Stimulated activated CD8-positive, alpha-beta memory T cell treated with anti-CD3 and anti-CD28 coated beads, Interleukin-15, amount 100 ng/mL, for 48 hours (primary cell): Measurements from ENCODE around the gene MYO19.

Source experiments
- DNase-seq, 2 donors: peaks; one replicate each; pipeline ENCODE4 v3.0.0-alpha.2; 2020; ENCODE audit warnings: low read depth in 2 of 2

Gene MYO19

GRCh38 chr17:36534840-36535668 is at the start of gene MYO19, which contains the start of gene PIGW:
Gene MYO19 (minus strand): TSS chr17:36534868. CDS start chr17:36532538, 2,330 bp downstream.
Gene PIGW (plus strand): TSS chr17:36534987. CDS start chr17:36537102, 2,115 bp downstream.
- peak; percentile 86 to 87 for DNase-seq

GRCh38 chr17:36583787-36584186 is 49.1 kb upstream of the MYO19 start:
- no peak for DNase-seq

- no peak for DNase-seq
Observed at GRCh38 chr17:36578671-36579070, 44.0 kb upstream of the MYO19 start.

DNA sequence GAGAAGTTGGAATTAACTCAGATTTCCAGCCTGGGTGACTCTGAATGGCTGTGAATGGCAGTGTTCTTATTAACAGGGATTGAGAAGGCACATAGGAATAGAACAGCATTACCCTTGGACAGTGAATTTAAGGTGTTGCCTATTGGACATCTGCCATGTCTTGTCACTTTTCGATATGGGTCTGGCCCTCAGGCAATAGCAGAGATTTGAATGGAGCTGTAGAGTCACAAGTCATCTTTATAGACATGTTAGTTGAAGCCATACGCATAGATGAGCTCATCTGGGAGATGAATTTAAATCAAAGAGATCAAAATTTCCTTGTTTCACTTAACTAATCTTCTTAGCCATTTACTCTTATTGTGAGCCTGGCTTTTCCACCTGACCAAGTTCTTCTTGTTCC is 42.1 kb upstream of the MYO19 start:
- DNase-seq, result no peak

- no peak for DNase-seq
Observed at GRCh38 chr17:36575028-36575427, 40.4 kb upstream of the MYO19 start.

- no peak for DNase-seq
Observed at GRCh38 chr17:36566081-36566480, 31.4 kb upstream of the MYO19 start.

DNA sequence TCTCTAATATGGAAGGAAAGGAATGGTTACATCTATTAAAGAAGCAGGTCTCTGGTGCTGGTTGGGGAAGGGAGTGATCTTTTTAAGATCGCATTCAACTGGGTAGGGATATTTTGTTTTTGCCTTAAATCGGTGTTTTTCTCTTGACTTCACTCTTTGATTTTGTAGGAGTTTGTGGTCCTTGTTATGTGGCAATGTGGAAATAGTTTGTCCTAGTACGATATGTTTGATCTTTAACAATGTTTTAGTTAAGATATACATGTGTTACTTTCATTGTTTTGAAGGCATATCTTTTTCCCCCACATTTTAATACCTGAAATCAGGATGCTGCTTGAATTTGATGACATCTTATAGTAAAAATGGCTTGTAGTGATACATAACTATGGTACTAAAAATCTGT is 18.8 kb upstream of the MYO19 start:
- no peak for DNase-seq

DNA sequence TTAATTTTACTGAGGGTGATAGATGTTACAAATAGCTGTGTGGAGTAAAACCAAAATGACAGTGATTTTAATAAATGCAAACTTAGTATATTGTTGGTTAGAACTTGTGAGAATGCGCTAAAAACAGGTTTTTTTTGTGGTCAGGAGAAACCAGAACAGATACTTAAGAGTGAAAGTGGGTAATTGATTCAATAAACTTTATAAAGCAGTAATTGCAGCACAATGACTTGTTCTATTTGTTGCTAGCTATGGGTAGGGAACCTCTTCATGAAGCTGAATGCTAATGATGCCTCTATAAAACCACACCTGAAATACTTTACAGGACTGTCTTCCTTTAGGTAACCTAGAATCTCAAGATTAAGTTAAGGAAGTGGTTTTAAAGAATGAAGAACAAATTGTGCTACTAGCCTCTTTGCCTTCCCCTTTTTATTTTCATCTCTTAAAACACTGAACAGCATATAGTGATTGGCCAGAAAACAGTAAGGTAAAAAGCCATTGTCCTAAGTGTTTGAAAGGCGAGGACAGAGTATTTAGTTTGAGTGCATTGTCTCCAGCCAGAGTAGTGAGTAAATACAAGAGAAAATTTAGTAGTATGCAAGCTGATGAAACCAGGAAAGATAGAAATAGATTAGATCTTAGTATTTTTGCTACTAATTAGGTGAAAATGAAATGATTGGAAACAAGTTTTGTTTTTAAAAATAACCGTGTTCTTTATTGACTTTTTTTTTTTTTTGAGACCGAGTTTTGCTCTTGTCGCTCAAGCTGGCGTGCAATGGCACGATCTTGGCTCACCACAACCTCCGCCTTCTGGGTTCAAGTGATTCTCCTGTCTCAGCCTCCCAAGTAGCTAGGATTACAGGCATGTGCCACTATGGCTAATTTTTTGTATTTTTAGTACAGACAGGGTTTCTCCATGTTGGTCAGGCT is 16.1 kb upstream of the MYO19 start:
- DNase-seq, result no peak

GRCh38 chr17:36547776-36548175 is 13.1 kb upstream of the MYO19 start:
- no peak for DNase-seq

DNA sequence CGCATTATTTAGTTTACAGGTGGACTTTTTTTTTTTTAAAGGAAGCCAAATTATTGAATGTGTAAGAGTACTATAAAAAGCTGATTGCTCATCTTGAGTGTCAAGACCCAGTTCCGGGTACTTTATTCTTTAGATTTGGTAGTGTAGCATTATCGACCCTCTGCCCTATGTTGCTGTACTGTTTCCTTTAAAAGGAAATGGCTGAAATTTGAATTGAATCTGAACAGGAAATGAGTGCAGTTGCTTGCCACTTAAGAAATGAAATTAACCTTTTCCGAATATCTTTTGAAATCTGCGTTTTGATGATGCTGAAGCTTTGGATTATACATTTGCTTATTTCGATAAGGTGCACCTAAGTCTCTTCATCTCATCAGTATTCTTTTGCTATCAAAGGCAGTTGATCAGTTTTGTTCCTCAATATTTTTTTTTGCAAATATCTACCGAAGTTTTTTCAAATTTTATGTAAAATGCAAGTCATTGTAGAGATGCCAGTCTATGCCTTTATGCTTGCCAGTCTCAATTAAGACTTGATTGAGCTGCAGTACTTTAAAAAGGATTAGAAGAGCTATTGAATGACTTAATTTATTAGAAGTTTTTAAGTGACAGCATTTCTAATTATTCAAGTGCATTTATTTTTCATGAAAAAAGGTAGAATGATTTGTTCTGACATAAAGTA is 11.9 kb upstream of the MYO19 start:
- DNase-seq, result no peak

DNA sequence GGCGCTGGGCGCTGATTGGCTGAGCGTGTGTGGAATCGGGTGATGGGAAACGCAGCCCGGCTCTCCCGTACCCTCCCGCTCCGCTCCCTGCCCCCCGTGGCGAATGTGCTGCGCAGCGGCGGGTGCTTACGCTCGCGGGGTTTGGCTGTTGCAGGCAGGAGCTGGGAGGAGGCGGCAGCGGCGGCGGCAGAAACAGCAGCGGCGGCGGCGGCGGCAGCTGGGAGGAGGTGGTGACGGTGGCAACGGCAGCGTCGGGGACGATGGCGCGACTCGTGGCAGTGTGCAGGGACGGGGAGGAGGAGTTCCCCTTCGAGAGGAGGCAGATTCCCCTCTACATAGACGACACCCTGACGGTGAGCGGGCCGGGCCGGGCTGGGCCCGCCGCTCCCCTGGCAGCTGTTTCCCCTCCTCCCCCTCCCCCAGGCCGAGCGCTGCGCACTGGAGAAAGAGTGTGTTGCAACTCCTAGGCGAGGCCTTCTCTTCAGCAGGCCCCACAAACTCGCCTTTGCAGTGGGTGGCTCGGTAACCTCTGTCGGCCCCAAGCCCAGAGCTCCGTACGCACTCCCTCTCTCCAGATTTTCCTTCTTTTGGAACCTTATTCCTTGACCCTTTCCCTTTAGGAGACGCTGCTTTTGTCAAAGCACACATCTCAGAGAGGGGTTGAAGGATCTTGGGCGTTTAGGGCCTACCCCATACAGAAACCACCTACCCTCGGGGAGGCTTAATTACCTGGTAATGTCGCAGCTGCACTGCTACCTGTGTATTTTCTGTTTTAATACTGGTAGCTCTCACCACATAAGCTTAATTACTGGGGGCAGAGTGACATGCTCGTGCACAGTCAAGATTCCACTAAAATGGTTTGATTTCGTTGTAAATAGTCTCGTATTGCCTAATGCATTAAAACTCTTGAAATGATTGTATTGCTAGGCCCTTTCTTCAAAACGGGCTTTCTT is 11.1 kb upstream of the MYO19 start:
- DNase-seq, result peak; percentile 94 to 96

GRCh38 chr17:36545077-36545464 is 10.4 kb upstream of the MYO19 start:
- no peak for DNase-seq

- DNase-seq, result peak; percentile 84
Observed at GRCh38 chr17:36544307-36545076, 9.8 kb upstream of the MYO19 start, which contains the start of gene GGNBP2. Gene GGNBP2 (plus strand): TSS chr17:36544919. CDS start chr17:36545725, 806 bp downstream.

GRCh38 chr17:36544044-36544306 is 9.3 kb upstream of the MYO19 start:
- DNase-seq, result no peak

DNA sequence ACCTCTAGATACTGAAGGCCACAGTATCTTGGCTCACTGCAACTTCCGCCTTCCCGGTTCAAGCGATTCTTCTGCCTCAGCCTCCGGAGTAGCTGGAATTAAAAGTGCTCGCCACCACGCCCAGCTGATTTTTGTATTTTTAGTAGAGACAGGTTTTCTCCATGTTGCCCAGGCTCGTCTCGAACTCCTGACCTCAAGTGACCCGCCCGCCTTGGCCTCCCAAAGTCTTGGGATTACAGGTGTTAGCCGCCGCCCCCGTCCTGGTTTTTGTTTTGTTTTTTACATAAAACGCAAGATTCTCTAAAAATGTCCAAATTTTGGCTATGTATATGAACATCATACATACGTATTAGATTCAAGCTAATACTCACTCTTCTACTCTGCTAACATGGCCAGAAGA is 8.1 kb upstream of the MYO19 start:
- DNase-seq, result no peak

DNA sequence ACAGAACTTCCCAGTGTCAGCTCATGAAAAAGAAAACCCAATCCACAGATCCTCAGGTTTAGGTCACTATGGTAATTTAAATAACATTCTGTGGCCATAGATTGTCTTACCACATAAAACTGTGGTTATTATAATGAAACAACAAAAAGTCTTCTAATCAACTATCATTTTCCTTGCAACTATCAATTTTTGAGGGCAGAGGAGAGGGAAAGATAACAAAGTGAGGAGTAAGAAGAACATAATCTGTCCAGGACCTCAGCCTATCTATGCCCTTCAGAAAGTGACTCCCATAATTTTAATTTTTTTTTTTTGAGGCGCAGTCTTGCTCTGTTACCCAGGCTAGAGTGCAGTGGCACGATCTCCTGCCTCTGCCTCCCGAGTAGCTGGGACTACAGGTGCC is 6.0 kb upstream of the MYO19 start:
- DNase-seq, result no peak

DNA sequence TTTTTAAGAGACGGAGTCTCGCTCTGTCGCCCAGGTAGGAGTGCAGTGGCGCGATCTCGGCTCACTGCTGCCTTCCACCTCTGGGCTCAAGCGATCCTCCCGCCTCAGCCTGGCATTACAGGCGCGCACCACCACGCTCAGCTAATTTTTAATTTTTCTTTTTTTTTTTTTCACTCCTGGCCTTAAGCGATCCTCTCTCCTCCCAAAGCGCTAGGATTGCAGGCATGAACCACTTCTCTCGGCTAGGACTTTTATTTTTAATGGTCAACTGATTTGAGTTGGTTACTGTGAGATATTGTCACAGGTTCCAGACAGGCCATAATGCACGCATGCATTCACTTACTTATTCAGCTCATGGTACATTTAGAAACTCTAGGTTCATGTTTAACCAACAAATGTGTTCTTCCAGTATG is 1.0 kb upstream of the MYO19 start:
- no peak for DNase-seq

GRCh38 chr17:36533935-36534839 is 481 bp downstream of the MYO19 start:
- peak; percentile 30 to 39 for DNase-seq

DNA sequence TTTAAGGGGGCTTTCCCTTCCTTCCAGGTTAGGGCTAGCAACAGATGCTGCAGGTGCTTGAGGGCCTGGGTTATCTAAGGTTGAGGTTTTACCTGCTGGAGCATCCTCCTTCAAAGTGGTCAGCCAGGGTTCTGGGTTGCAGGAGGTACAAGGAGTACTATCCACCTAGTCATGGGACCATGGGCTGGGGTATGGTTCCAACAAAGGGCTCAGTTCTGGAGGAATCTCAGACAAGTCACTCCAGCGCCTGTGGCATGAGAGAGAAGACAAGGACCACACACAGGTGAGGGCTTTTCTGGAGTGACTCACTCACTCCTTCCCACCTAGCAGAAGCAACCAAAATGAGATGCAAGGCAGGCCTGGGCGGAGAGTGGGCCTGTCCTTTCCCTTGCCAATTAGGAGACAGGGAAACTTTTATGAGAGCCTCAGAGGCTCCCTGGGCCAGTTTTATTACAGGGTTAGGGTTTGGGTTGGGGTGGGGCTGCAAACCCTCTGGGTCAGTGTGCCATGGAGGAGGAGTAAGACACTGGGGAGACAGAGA is 2.2 kb downstream of the MYO19 start:
- DNase-seq, result no peak
